Activated naive CD4-positive, alpha-beta T cell treated with anti-CD3 and anti-CD28 coated beads, Interleukin-2, amount 50 U/mL, for 24 hours (primary cell): ENCODE data around the gene CUX1.
"Not testable (repeated sequence)": the region's sequence is repeated elsewhere in the genome, so short reads cannot be mapped to it uniquely, and the experiment has no call there.

Source experiments
- H3K27ac Mint-ChIP-seq: one replicate; pipeline ENCODE4 v1.8.0; 2021; ENCODE audit warnings: mild to moderate bottlenecking, mixed read lengths
- H3K27me3 Mint-ChIP-seq: one replicate; pipeline ENCODE4 v1.8.0; 2021; ENCODE audit warnings: mixed read lengths
- H3K36me3 Mint-ChIP-seq: one replicate; pipeline ENCODE4 v1.8.0; 2021; ENCODE audit warnings: mixed read lengths
- H3K4me1 Mint-ChIP-seq: one replicate; pipeline ENCODE4 v1.8.0; 2021; ENCODE audit warnings: mixed read lengths
- H3K4me3 Mint-ChIP-seq: one replicate; pipeline ENCODE4 v1.8.0; 2021; ENCODE audit warnings: mild to moderate bottlenecking, mixed read lengths
- H3K9me3 Mint-ChIP-seq: one replicate; pipeline ENCODE4 v1.8.0; 2021; ENCODE audit warnings: mixed read lengths

CUX1 gene

DNA sequence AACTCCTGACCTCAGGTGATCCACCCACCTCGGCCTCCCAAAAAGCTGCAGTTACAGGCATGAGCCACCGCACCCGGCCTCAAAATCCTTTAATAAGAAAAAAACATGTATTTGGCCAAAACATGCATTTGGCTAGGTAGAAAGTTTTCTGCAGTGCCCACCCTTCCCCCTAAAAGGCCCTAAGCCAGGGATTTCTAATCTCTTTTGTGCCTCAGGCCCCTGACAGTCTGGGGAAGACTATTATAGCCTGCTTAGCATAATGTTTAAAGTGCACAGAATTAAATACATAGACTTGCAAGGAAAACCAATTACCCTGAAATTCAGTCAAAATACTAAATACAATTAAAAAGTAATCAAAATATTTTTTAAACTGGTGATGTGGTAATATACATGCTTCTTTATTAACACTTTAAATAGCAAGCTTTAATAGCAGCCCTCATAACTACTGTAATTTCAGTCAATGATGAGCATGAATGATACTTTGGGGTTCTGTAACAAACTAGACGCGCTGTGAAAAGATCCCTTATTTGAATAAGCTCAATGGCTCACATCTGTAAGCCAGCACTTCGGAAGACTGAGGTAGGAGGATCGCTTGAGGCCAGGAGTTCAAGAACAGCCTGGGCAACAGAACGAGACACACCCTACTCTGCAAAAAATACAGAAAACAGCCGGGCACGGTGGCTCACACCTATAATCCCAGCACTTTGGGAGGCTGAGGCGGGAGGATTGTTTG lies 508.9 kb downstream of the CUX1 start:
- no peaks in the 10 kb centered on the region for H3K9me3 Mint-ChIP-seq
- H3K4me1 Mint-ChIP-seq = no peaks in the 10 kb centered on the region
- peaks cover 6% of the 10 kb centered on the region for H3K27me3 Mint-ChIP-seq
- no peak overlapping the region for H3K4me3 Mint-ChIP-seq
- H3K36me3 Mint-ChIP-seq = no peaks in the 10 kb centered on the region
- H3K27ac Mint-ChIP-seq = no peak overlapping the region

DNA sequence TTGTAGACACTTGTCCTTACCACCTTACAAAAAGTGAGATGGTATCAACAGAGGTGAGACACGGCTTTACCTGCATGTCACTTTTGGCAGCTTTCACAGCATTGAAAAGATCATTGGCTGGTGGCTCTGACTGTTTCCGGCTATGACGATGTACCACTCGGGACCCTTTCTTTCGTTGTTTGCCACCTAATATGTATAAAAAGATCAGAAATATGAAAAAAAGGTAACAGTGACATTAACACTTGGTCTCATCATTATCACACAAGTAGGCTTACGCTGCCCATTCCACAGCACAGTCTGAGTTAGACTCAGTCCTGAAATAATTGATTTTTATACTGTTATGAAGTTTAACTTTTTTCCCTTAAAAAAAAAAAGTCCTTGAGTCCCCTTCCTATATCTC lies 509.8 kb downstream of the CUX1 start:
- not testable (repeated sequence) for H3K4me3 Mint-ChIP-seq

DNA sequence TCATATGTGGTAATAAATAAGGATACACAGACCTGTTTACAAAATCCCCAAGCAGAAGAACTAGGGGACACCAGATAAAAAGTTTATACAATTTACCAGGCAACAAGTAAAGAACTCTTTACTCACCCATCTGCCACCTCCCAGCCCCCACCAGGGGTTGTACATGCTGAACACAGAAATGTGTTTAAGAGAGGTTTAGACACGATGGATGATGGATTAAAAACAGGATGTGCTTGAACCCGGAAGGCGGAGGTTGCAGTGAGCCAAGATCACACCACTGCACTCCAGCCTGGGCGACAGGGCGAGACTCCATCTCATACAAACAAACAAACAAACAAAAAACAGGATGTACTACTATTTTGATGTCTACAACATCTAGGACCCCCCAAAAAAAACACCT lies 511.4 kb downstream of the CUX1 start:
- not testable (repeated sequence) for H3K4me1 Mint-ChIP-seq, H3K9me3 Mint-ChIP-seq, H3K27ac Mint-ChIP-seq, H3K36me3 Mint-ChIP-seq, H3K4me3 Mint-ChIP-seq, H3K27me3 Mint-ChIP-seq

More for the DNA sequence above, 509.8 kb downstream of the CUX1 start:
- H3K4me1 Mint-ChIP-seq, H3K27me3 Mint-ChIP-seq, H3K27ac Mint-ChIP-seq, H3K9me3 Mint-ChIP-seq, H3K36me3 Mint-ChIP-seq: not testable (repeated sequence)

DNA sequence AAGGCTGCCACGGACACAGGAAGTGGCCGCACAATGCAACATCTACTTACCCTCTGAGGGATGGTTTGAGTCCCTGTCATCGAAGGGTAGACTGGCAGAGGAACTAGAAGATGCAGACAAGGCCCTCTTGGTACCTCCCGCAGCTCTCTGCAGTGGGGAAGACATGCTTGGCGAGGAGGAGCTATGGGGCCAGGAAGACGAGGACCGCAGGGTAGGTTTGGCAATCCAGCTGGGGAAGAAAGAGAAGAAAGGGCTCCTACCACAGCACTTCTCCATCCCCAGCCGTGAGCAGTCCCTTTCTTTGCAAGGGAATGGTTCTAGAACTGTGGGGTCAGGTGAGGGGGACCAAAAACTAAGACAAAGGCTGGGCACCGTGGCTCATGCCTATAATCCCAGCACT lies 511.9 kb downstream of the CUX1 start:
- not testable (repeated sequence) for H3K4me3 Mint-ChIP-seq, H3K4me1 Mint-ChIP-seq, H3K36me3 Mint-ChIP-seq, H3K27me3 Mint-ChIP-seq, H3K9me3 Mint-ChIP-seq, H3K27ac Mint-ChIP-seq

DNA sequence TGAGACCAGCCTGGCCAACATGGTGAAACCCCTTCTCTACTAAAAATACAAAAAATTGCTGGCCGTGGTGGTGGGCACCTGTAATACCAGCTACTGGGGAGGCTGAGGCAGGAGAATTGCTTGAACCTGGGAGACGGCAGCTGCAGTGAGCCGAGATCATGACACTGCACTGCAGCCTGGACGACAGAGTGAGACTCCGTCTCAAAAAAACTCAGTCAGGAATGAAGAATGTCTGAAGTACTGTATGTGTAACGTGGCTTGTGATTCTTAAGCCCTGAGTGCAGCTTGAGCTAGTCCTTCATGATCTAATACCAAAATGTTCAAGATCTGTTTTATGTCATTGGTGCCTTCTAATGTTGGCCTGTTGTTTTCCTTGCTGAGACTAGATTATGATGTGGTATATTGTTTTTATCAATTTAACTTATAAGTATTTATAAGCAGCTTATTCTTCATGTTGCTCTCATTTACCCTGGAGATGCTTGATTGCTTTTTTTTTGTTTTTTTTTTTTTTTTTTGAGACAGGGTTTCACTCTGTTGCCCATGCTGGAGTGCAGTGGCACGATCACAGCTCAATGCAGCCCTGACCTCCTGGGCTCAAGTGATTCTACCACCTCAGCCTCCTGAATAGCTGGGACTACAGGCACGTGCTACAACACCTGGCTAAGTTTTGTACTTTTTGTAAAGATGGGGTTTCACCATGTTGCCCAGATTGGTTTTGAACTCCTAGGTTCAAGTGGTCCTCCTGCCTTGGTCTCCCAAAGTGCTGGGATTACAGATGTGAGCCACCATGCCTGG lies 513.4 kb downstream of the CUX1 start:
- H3K27ac Mint-ChIP-seq, H3K27me3 Mint-ChIP-seq, H3K4me3 Mint-ChIP-seq, H3K9me3 Mint-ChIP-seq, H3K4me1 Mint-ChIP-seq, H3K36me3 Mint-ChIP-seq: not testable (repeated sequence)
